Measurements from ENCODE around the gene VEPH1. TPM values are rescaled to one million over a fixed set of nuclear protein-coding genes. Genes with fewer than 3 reads are reported as not detected.

Gene VEPH1
- total RNA-seq, 1 donor from 2014 or later: 10.3 TPM

DNA sequence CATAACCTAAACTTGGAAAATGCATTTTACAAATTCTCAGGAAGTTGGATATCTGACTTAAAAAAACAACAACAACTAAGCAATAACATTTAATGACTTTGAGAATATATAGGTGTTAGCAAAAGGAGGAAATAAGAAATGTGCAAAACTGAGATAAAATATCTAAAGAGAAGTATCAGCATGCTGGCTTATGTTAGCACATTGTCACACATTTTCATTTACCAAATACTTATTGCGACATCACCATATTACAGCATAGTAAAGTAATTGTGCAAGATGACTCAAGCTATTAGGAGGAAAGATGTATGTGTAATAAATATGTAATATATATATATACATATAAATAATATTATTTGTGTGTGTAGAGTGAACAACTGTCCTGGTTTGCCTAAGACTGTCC is 57.4 kb downstream of the VEPH1 start:
- H3K27me3 Mint-ChIP-seq (ENCODE audit: unreplicated experiment): peaks cover 1% of the 10 kb centered on the region
- no peaks in the 10 kb centered on the region for H3K36me3 Mint-ChIP-seq (ENCODE audit: low read depth, unreplicated experiment)
- H3K4me3 Mint-ChIP-seq (ENCODE audit: unreplicated experiment): no peak overlapping the region
- no peaks in the 10 kb centered on the region for H3K9me3 Mint-ChIP-seq (ENCODE audit: unreplicated experiment)
- DNase-seq (ENCODE audit: low spot score): no peak
- TF ChIP-seq CTCF (IDR thresholded peaks at IDR 0.05; ENCODE audit: unreplicated experiment): no peak
- H3K4me1 Mint-ChIP-seq (ENCODE audit: unreplicated experiment): no peaks in the 10 kb centered on the region
- H3K27ac Mint-ChIP-seq (ENCODE audit: unreplicated experiment): no peak overlapping the region

DNA sequence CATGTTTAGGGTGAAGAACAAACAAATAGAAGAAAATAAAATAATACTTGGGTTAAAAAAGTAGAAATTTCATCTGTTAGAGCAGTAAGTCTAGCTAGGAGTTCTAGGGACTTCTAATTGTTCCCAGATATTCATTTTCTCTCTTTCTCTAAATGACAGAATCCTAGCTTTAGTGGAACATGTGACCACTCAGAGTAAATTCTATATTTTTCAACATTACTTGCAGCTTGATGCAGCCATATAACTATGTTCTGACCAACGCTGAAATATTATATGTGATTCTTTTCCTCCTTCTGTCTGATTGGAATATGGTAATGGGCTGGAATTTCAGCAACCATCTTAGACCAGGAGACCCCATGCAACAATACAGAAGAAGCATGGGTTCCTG is 58.4 kb downstream of the VEPH1 start:
- Mint-ChIP-seq H3K4me3 (ENCODE audit: unreplicated experiment) (no peak overlapping the region), H3K9me3 (ENCODE audit: unreplicated experiment) (no peaks in the 10 kb centered on the region), H3K27ac (ENCODE audit: unreplicated experiment) (no peak overlapping the region), H3K36me3 (ENCODE audit: low read depth, unreplicated experiment) (no peaks in the 10 kb centered on the region), H3K27me3 (ENCODE audit: unreplicated experiment) (peaks cover 1% of the 10 kb centered on the region), H3K4me1 (ENCODE audit: unreplicated experiment) (no peaks in the 10 kb centered on the region)
- DNase-seq (ENCODE audit: low spot score): no peak
- TF ChIP-seq CTCF (IDR thresholded peaks at IDR 0.05; ENCODE audit: unreplicated experiment): no peak

DNA sequence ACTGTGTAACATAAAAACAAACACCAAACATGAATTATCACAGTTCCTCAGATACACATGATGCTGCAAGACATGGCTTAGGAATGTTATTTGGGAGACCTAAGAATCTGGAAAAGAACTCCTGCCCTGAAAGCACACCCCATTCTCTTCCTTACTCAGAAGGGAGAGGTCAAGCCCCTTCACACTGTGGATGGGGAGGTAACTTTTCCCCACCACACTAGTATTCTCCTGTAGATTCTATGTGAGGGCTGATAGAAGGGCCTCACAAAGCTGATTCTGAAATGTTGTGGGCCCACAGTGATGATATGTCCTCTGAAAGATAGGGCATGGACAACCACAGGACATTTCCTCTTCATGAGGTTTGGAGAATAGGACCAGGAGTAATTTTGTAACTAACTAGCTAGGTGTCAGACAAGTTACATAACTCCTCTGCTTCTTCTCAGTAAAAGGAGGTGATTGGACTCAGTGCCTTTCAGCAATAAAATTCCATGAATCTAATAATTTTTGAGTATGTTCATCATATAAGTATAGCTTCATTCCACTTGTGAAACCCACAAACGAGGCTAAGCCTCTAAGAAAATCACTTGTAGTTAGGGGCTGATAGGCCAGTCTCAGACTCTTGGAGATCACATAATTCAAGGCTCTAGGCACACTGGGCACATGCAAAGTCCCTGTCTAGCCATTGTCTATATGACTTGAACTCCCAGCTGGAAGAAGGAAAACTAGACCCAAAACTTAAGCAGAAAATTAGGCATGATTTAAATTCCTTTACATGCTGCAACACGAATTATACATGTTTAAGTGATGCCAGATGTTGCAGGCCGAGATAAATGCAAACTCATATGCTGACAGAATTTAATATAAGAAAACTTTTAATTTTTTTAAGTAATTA is 59.1 kb downstream of the VEPH1 start:
- peaks cover 1% of the 10 kb centered on the region for H3K27me3 Mint-ChIP-seq (ENCODE audit: unreplicated experiment)
- no peaks in the 10 kb centered on the region for H3K4me1 Mint-ChIP-seq (ENCODE audit: unreplicated experiment)
- no peak overlapping the region for H3K4me3 Mint-ChIP-seq (ENCODE audit: unreplicated experiment)
- H3K36me3 Mint-ChIP-seq (ENCODE audit: low read depth, unreplicated experiment): no peaks in the 10 kb centered on the region
- no peaks in the 10 kb centered on the region for H3K9me3 Mint-ChIP-seq (ENCODE audit: unreplicated experiment)
- no peak for TF ChIP-seq CTCF (IDR thresholded peaks at IDR 0.05; ENCODE audit: unreplicated experiment)
- H3K27ac Mint-ChIP-seq (ENCODE audit: unreplicated experiment): no peak overlapping the region
- no peak for DNase-seq (ENCODE audit: low spot score)

GRCh38 chr3:157442729-157443128 is 60.5 kb downstream of the VEPH1 start:
- DNase-seq (ENCODE audit: low spot score): no peak
- Mint-ChIP-seq H3K9me3 (ENCODE audit: unreplicated experiment) (no peaks in the 10 kb centered on the region), H3K27ac (ENCODE audit: unreplicated experiment) (no peak overlapping the region), H3K4me3 (ENCODE audit: unreplicated experiment) (no peak overlapping the region), H3K4me1 (ENCODE audit: unreplicated experiment) (peaks cover 5% of the 10 kb centered on the region), H3K36me3 (ENCODE audit: low read depth, unreplicated experiment) (no peaks in the 10 kb centered on the region), H3K27me3 (ENCODE audit: unreplicated experiment) (peaks cover 1% of the 10 kb centered on the region)
- TF ChIP-seq CTCF (IDR thresholded peaks at IDR 0.05; ENCODE audit: unreplicated experiment): no peak

DNA sequence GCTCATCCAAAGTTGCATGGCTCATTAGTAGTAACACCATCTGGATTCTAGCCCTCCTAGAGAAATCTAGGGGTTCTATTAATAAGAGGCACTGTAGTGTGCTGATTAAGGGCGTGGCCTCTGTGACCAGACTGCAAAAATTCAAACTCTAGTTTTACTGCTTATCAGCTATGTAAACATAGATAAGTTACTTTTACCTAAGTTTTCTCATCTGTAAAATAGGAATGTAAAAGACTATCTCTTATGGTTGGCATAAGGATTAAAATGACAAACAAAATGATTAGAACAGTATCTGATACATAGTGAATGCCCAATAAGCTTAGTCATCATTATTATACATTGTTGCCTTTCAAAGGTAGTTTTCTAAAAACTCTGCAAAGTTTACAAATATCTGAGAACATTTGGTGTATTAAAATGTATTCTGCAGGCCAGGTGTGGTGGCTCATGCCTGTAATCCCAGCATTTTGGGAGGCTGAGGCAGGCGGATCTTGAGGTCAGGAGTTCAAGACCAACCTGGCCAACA is 62.1 kb downstream of the VEPH1 start:
- H3K36me3 Mint-ChIP-seq (ENCODE audit: low read depth, unreplicated experiment): peaks cover 3% of the 10 kb centered on the region
- no peak overlapping the region for H3K4me3 Mint-ChIP-seq (ENCODE audit: unreplicated experiment)
- TF ChIP-seq CTCF (IDR thresholded peaks at IDR 0.05; ENCODE audit: unreplicated experiment): no peak
- no peaks in the 10 kb centered on the region for H3K9me3 Mint-ChIP-seq (ENCODE audit: unreplicated experiment)
- H3K27ac Mint-ChIP-seq (ENCODE audit: unreplicated experiment): no peak overlapping the region
- peaks cover 16% of the 10 kb centered on the region for H3K4me1 Mint-ChIP-seq (ENCODE audit: unreplicated experiment)
- no peak for DNase-seq (ENCODE audit: low spot score)
- peaks cover 4% of the 10 kb centered on the region for H3K27me3 Mint-ChIP-seq (ENCODE audit: unreplicated experiment)

Measured in endothelial cell (in vitro differentiated cells).